ENCODE results near the gene PLXNA1. TPM values are rescaled to one million over a fixed set of nuclear protein-coding genes. Genes with fewer than 3 reads are reported as not detected.

PLXNA1 gene
- total and polyA plus RNA-seq, 2 of the 8 experiments (the other 6 are each of a cell fraction or from before 2014, with no cell fraction given): 47.5 to 54.9 TPM

- Histone ChIP-seq H4K8ac (ENCODE audit: extremely low read depth, insufficient read depth, low read length) (peak overlapping the region; percentile 48; the same call in 1 of the 2 replicates), H3K4me1 (replicated peaks in 1 of 4; ENCODE audit: control insufficient read depth in 3 of 4, insufficient read depth in 4 of 4, low read length in 3 of 4) (peaks cover 0 to 23% (median 12%) of the 10 kb centered on the region in 4 experiments; a peak in 6 of 7 replicates), H3K36me3 (ENCODE audit: control insufficient read depth in 2 of 4, insufficient read depth in 4 of 4, low read length in 3 of 4) (peaks cover 2 to 8% (median 5%) of the 10 kb centered on the region in 4 experiments; a peak in 6 of 8 replicates), H2BK5ac (ENCODE audit: low read depth, low read length) (no peak overlapping the region), H3K4ac (replicated peaks; ENCODE audit: insufficient read length, low read depth, low read length) (no peak overlapping the region), H4K91ac (replicated peaks; ENCODE audit: insufficient read length, low read length) (no peak overlapping the region), H4K20me1 (replicated peaks in 1 of 2; ENCODE audit: control insufficient read depth in 1 of 2, insufficient read depth in 2 of 2, low read length in 2 of 2) (peaks cover 19 to 40% of the 10 kb centered on the region in 2 experiments), H3K4me3 (ENCODE audit: extremely low read depth in 1 of 4, insufficient read depth in 2 of 4, low read depth in 3 of 4, low read length in 4 of 4) (peak overlapping the region; percentile 67 to 87 (median 73)), H3K18ac (ENCODE audit: extremely low read depth, low read length) (no peak overlapping the region; the same call in 1 of the 2 replicates), H3K79me2 (ENCODE audit: control insufficient read depth in 1 of 2, insufficient read depth in 2 of 2, low read length in 2 of 2) (peaks cover 8 to 53% of the 10 kb centered on the region in 2 experiments; a peak in 3 of 4 replicates), H3K56ac (replicated peaks; ENCODE audit: insufficient read length, low read depth, low read length) (no peak overlapping the region), H3K23me2 (ENCODE audit: low read depth, low read length) (peaks cover 6% of the 10 kb centered on the region; the same call in 1 of the 2 replicates), H3K9me3 (ENCODE audit: insufficient read depth in 2 of 2, low read depth in 1 of 2, low read length in 1 of 2) (no peaks in the 10 kb centered on the region), H3K4me2 (ENCODE audit: insufficient read depth in 1 of 2, low read depth in 2 of 2, low read length in 2 of 2) (peak overlapping the region; percentile 78), H2AFZ (ENCODE audit: low read length) (no peak overlapping the region), H2BK20ac (ENCODE audit: low read length) (no peak overlapping the region), H2BK120ac (replicated peaks; ENCODE audit: low read depth, low read length) (no peak overlapping the region), H3K79me1 (ENCODE audit: low read depth, low read length) (peaks cover 20% of the 10 kb centered on the region), H3K14ac (ENCODE audit: insufficient read length) (no peak overlapping the region), H4K5ac (ENCODE audit: insufficient read length, low read depth, low read length) (no peak overlapping the region), H3K27me3 (replicated peaks in 1 of 4; ENCODE audit: control insufficient read depth in 3 of 4, extremely low read depth in 1 of 4, insufficient read depth in 3 of 4, low read length in 3 of 4) (peaks cover 0 to 7% (median 3%) of the 10 kb centered on the region in 4 experiments; a peak in 5 of 7 replicates), H2BK15ac (ENCODE audit: low read length) (no peak overlapping the region), H3K27ac (ENCODE audit: low read depth, low read length) (no peak overlapping the region), H3K23ac (ENCODE audit: insufficient read length) (no peak overlapping the region), H3K9ac (replicated peaks in 1 of 4; ENCODE audit: extremely low read depth in 1 of 4, low read depth in 3 of 4, low read length in 3 of 4) (no peak overlapping the region; a peak in 1 of 7 replicates), H2BK12ac (ENCODE audit: low read depth, low read length) (no peak overlapping the region), H2AK5ac (ENCODE audit: low read depth, low read length) (no peak overlapping the region; the same call in 1 of the 2 replicates)
- 0 out of 4 replicates have a peak, but pooled peaks of 1 of the 2 experiments have one; percentile 2 for TF ChIP-seq SIN3A (conservative IDR thresholded peaks at IDR 0.05 in 1 of 2, IDR thresholded peaks at IDR 0.05 in 1 of 2; ENCODE audit: low read depth in 1 of 2, low read length in 2 of 2)
- no peak for TF ChIP-seq KDM5A (IDR thresholded peaks at IDR 0.05; ENCODE audit: low read length)
- FAIRE-seq (no peak), DNase-seq (ENCODE audit: low read depth in 1 of 2, low spot score in 2 of 2) (no peak)
- CTCF ChIA-PET (ENCODE audit: partially characterized antibody): interaction anchor here (0.6 to 10.0 kb wide), 14 partner anchors 11 to 472 kb away, joined by 3 to 74 read pairs (median 3); no protein-coding TSS in a partner anchor
- 68% methylated on average over 14 of the region's 21 CpGs; no CpG with 5 or more reads in 1 of the 2 experiments for WGBS, 2 experiments (ENCODE audit: extremely low coverage in 1 of 2, insufficient coverage in 1 of 2, insufficient read length in 1 of 2, insufficient replicate concordance in 2 of 2, low coverage in 1 of 2, low lambda C conversion rate in 2 of 2, missing lambda C conversion rate in 1 of 2)
- POLR2A ChIA-PET (ENCODE audit: partially characterized antibody): interaction anchor here (0.6 to 2.2 kb wide), 5 partner anchors 11 to 233 kb away, joined by 3 to 9 read pairs (median 3); no protein-coding TSS in a partner anchor
Measured at GRCh38 chr3:126984391-126985131, 1.6 kb downstream of the PLXNA1 start.

All from H1 (cell line).